A673 (cell line): ENCODE measurements around the gene NLGN1.

Experiments
- EZH2 ChIP-seq: fragments of 200-600 bp; sonication (generic); IDR thresholded peaks from 2 replicates; pipeline ENCODE4 v1.6.1; 2017; ENCODE audit warnings: borderline replicate concordance, low read depth, mild to moderate bottlenecking, mixed read lengths, antibody characterized with exemption, low read length; ENCODE audit not compliant: poor library complexity, severe bottlenecking
- TF ChIP-seq, protein P1 (sequence below): fragments of 300-800, 200-600 bp; sonication (generic); conservative IDR thresholded peaks from 2 replicates; pipeline ENCODE4 v1.5.1; 2017; ENCODE audit warnings: low read depth, mild to moderate bottlenecking, antibody characterized with exemption, low read length, moderate library complexity, mixed read lengths

DNA sequence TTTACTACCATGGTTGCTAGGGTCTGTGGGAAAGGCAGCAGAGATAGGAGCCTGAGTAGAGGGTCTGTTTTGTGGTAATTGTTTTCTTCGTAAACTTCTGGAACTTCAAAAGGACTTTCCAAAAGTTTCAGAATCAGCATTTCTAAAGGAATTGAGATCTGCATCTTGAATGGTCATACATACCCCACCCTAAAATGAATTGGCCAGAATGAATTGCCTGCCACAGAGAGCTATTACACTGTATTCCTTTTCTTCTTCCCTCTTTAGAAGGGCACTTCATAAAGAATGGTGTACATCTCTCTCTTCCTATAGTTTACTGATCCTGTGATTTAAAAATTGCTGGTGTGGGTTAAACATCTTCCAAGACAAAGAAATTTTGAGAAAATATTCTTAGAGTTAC is 525.7 kb downstream of the NLGN1 start:
- TF ChIP-seq, protein P1, sequence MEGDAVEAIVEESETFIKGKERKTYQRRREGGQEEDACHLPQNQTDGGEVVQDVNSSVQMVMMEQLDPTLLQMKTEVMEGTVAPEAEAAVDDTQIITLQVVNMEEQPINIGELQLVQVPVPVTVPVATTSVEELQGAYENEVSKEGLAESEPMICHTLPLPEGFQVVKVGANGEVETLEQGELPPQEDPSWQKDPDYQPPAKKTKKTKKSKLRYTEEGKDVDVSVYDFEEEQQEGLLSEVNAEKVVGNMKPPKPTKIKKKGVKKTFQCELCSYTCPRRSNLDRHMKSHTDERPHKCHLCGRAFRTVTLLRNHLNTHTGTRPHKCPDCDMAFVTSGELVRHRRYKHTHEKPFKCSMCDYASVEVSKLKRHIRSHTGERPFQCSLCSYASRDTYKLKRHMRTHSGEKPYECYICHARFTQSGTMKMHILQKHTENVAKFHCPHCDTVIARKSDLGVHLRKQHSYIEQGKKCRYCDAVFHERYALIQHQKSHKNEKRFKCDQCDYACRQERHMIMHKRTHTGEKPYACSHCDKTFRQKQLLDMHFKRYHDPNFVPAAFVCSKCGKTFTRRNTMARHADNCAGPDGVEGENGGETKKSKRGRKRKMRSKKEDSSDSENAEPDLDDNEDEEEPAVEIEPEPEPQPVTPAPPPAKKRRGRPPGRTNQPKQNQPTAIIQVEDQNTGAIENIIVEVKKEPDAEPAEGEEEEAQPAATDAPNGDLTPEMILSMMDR: no peak
- no peak for TF ChIP-seq EZH2
